Neuronal stem cell (in vitro differentiated cells): ENCODE data around the gene RPL22.

Experiments used
- DNase-seq: peaks from one replicate; pipeline ENCODE4 v3.0.0-alpha.2; 2013; ENCODE audit warnings: low spot score
- H2AFZ ChIP-seq: one replicate; pipeline ENCODE4 v1.6.1; 2013; ENCODE audit warnings: mild to moderate bottlenecking, low read length, inconsistent platforms
- H2AK5ac ChIP-seq: 2 replicates; pipeline ENCODE4 v1.6.1; 2013; ENCODE audit warnings: low read depth, mild to moderate bottlenecking, inconsistent platforms, low read length, moderate library complexity, mixed read lengths
- H2BK120ac ChIP-seq: 2 replicates; pipeline ENCODE4 v1.6.1; 2013; ENCODE audit warnings: low read depth, mild to moderate bottlenecking, inconsistent platforms, low read length, moderate library complexity, mixed read lengths
- H2BK12ac ChIP-seq: one replicate; pipeline ENCODE4 v1.6.1; 2013; ENCODE audit warnings: low read length, inconsistent platforms
- H2BK15ac ChIP-seq: 2 replicates; pipeline ENCODE4 v1.6.1; 2013; ENCODE audit warnings: mild to moderate bottlenecking, low read length, inconsistent platforms, mixed read lengths
- H2BK5ac ChIP-seq: one replicate; pipeline ENCODE4 v1.6.1; 2013; ENCODE audit warnings: inconsistent platforms, mild to moderate bottlenecking, low read length, moderate library complexity
- H3K14ac ChIP-seq: one replicate; pipeline ENCODE4 v1.6.1; 2013; ENCODE audit warnings: low read length, inconsistent platforms
- H3K18ac ChIP-seq: 2 replicates; pipeline ENCODE4 v1.6.1; 2013; ENCODE audit warnings: low read length, inconsistent platforms
- H3K23ac ChIP-seq: 2 replicates; pipeline ENCODE4 v1.6.1; 2013; ENCODE audit warnings: low read depth, mild to moderate bottlenecking, mixed read lengths, low read length, inconsistent platforms; ENCODE audit not compliant: poor library complexity
- H3K27ac ChIP-seq: replicated peaks from 3 replicates; pipeline ENCODE4 v1.5.1; 2013; ENCODE audit warnings: low read length, inconsistent platforms
- H3K27me3 ChIP-seq, 3 experiments: 2 replicates each; pipeline ENCODE4 v1.6.1; 2013; ENCODE audit warnings: low read length in 3 of 3, mild to moderate bottlenecking in 2 of 3, inconsistent platforms in 1 of 3, low read depth in 1 of 3, mixed read lengths in 1 of 3, moderate library complexity in 1 of 3; ENCODE audit not compliant: control insufficient read depth in 3 of 3, insufficient read depth in 3 of 3
- H3K36me3 ChIP-seq, 2 donors: replicated peaks in 1 of 2; 2 replicates each; pipeline ENCODE4 v1.6.1; 2013; ENCODE audit warnings: low read length in 2 of 2; ENCODE audit not compliant: control insufficient read depth in 2 of 2, insufficient read depth in 2 of 2
- H3K4ac ChIP-seq: 2 replicates; pipeline ENCODE4 v1.6.1; 2013; ENCODE audit warnings: inconsistent platforms, mild to moderate bottlenecking, low read length, moderate library complexity
- H3K4me1 ChIP-seq, 2 donors: 1 replicate in 1 of 2; 2 replicates in 1 of 2; pipeline ENCODE4 v1.6.1; 2013; ENCODE audit warnings: low read length in 2 of 2, low read depth in 1 of 2; ENCODE audit not compliant: control insufficient read depth in 2 of 2, insufficient read depth in 1 of 2
- H3K4me2 ChIP-seq: one replicate; pipeline ENCODE4 v1.6.1; 2013; ENCODE audit warnings: mild to moderate bottlenecking, low read length, inconsistent platforms; ENCODE audit not compliant: insufficient read depth, poor library complexity, severe bottlenecking
- H3K4me3 ChIP-seq, 2 donors: 2 replicates each; pipeline ENCODE4 v1.5.1; 2013; ENCODE audit warnings: low read length in 2 of 2, mild to moderate bottlenecking in 2 of 2, inconsistent platforms in 1 of 2, moderate library complexity in 1 of 2
- H3K79me1 ChIP-seq: one replicate; pipeline ENCODE4 v1.6.1; 2013; ENCODE audit warnings: low read depth, mild to moderate bottlenecking, inconsistent platforms, low read length, moderate library complexity
- H3K9ac ChIP-seq: one replicate; pipeline ENCODE4 v1.6.1; 2013; ENCODE audit warnings: mild to moderate bottlenecking, low read depth, low read length, inconsistent platforms; ENCODE audit not compliant: poor library complexity
- H3K9me3 ChIP-seq, 2 donors: replicated peaks in 1 of 2; 2 replicates each; pipeline versions ENCODE3 to v1.6.1; 2013; ENCODE audit warnings: low read length in 2 of 2, mild to moderate bottlenecking in 2 of 2, inconsistent platforms in 1 of 2, low read depth in 1 of 2, mixed read lengths in 1 of 2, moderate library complexity in 1 of 2; ENCODE audit not compliant: control insufficient read depth in 2 of 2, insufficient read depth in 1 of 2
- H4K8ac ChIP-seq: one replicate; pipeline ENCODE4 v1.6.1; 2013; ENCODE audit warnings: low read depth, mild to moderate bottlenecking, inconsistent platforms, low read length, moderate library complexity
- H4K91ac ChIP-seq: one replicate; pipeline ENCODE4 v1.6.1; 2013; ENCODE audit warnings: low read length, low read depth, mild to moderate bottlenecking, inconsistent platforms; ENCODE audit not compliant: poor library complexity
- WGBS, 2 donors: extraction: QIAGEN DNeasy Blood & Tissue Kit; methylation state at CpG; one replicate each; pipeline ENCODE4 v1.1.7; 2013; ENCODE audit warnings: missing lambda C conversion rate in 2 of 2, mixed read lengths in 1 of 2; ENCODE audit not compliant: insufficient read length in 2 of 2, insufficient replicate concordance in 1 of 2; ENCODE audit errors: extremely low coverage in 2 of 2; 5-methylcytosine and 5-hydroxymethylcytosine counted together

The RPL22 gene

DNA sequence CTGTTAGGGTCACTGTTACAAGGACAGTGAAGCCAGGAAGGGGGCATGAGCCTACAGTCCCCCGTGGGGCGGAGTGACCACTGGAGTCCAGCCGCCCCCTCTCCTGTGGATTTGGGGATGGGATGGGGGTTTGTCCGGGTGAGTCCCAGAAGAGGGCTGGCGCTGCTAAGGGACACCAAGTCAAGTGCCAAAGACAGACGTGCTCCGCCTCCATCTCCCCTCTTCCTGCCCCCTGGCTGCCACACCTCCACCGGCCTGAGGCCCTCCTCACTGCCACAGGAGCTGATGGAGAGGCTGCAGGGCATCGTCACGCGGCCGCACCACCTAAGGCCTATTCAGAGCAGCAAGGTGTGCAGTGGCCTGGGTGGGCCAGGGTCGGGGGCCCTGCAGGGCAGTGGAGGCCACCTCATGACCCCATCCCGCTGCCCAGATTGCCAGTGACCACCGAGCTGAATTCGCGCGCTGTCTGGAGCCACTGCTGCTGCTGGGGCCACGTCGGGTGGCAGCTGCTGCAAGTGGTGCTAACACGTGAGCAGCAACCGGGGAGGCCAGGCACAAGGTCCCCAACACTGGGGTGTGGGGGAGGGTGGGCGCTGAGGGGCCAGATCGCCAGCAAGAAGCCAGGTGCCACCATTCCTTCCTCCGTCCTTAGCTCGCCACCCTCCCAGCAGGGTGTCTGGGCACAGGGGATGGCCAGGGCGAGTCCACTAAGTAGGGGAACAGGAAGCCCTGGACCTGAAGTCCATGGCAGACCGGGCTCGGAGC is 11.4 kb upstream of the RPL22 start:
- H3K9ac ChIP-seq, result peak overlapping the region; percentile 77
- H3K27me3 ChIP-seq, result peaks cover 19 to 37% (median 27%) of the 10 kb centered on the region in 3 experiments
- H3K14ac ChIP-seq, result peak overlapping the region; percentile 56
- peaks cover 8 to 12% of the 10 kb centered on the region in 2 donors for H3K4me1 ChIP-seq
- H2BK5ac ChIP-seq, result peak overlapping the region; percentile 29
- H3K9me3 ChIP-seq, result peaks cover 0 to 2% of the 10 kb centered on the region in 2 donors
- no peak overlapping the region for H3K4ac ChIP-seq
- peak overlapping the region; percentile 65 for H3K23ac ChIP-seq
- no peak overlapping the region for H3K27ac ChIP-seq
- no peak overlapping the region for H3K4me2 ChIP-seq
- no peak overlapping the region for H3K4me3 ChIP-seq
- no peak for DNase-seq
- no peak overlapping the region for H2AFZ ChIP-seq
- peak overlapping the region; percentile 89 for H2BK15ac ChIP-seq
- H2BK120ac ChIP-seq, result no peak overlapping the region
- H2BK12ac ChIP-seq, result peak overlapping the region; percentile 30
- H3K36me3 ChIP-seq, result no peaks in the 10 kb centered on the region
- H4K8ac ChIP-seq, result no peak overlapping the region
- peak overlapping the region; percentile 19 for H3K18ac ChIP-seq
- no peak overlapping the region for H4K91ac ChIP-seq
- H2AK5ac ChIP-seq, result peak overlapping the region; percentile 92
- H3K79me1 ChIP-seq, result peaks cover 1% of the 10 kb centered on the region
- WGBS, 2 donors, result no CpG with 5 or more reads among the region's 29 CpGs

DNA sequence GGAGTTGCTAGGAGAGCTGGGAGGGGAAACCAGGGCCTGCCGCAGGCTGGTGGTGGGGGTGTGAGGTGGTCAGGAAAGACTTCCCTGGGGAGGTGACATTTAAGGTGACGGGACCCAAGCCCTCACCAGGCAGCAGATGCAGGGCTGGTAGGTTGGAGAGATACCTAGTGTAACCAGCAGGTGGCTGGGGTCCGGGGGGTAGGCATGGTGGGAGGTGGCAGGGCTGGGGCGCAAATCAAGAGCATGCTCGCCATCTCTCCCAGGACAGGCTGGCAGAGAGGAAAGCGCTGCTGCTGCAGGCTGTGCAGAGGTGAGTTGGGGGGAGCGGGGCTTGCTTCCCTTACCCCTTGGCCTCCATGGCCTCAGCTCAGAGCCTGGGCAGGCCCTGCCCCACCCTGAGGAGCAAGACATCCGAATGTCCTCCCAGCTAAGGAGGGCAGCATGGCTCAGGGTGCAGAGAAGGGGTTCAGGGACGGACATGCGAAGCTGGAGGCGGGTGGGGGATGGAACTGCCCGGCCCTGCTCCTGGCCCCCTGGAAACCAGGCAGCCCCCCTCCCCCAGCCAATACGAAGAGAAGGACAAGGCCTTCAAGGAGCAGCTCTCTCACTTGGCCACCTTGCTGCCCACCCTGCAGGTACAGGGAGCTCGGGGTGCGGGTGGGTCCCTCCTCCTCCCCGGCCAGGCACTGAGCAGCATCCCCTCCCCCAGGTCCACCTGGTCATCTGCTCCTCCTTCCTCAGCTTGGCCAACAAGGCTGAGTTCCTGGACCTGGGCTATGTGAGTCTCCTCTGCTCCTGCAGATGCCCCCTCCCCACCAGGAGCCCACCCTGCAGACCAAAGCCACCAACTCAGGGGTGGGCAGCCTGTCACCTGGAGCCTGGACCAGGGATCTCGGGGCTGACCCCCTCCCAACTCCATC is 10.5 kb upstream of the RPL22 start:
- Histone ChIP-seq H3K14ac (no peak overlapping the region), H3K4ac (peak overlapping the region; percentile 38), H3K27ac (no peak overlapping the region), H3K4me2 (peak overlapping the region; percentile 89), H4K91ac (no peak overlapping the region), H3K9ac (peak overlapping the region; percentile 30), H3K18ac (peak overlapping the region; percentile 93), H2BK5ac (peak overlapping the region; percentile 29), H4K8ac (peak overlapping the region; percentile 86), H3K4me1 (peaks cover 11 to 14% of the 10 kb centered on the region in 2 donors), H3K23ac (peak overlapping the region; percentile 98), H3K4me3 (peak overlapping the region; percentile 43 to 74), H2BK15ac (peak overlapping the region; percentile 99), H3K9me3 (peaks cover 0 to 2% of the 10 kb centered on the region in 2 donors), H3K79me1 (peaks cover 1% of the 10 kb centered on the region), H2AK5ac (peak overlapping the region; percentile 90), H2BK12ac (peak overlapping the region; percentile 4), H3K27me3 (peaks cover 21 to 42% (median 31%) of the 10 kb centered on the region in 3 experiments), H2BK120ac (no peak overlapping the region), H3K36me3 (no peaks in the 10 kb centered on the region), H2AFZ (peak overlapping the region; percentile 98)
- DNase-seq, result no peak
- WGBS, 2 donors, result no CpG with 5 or more reads among the region's 17 CpGs

DNA sequence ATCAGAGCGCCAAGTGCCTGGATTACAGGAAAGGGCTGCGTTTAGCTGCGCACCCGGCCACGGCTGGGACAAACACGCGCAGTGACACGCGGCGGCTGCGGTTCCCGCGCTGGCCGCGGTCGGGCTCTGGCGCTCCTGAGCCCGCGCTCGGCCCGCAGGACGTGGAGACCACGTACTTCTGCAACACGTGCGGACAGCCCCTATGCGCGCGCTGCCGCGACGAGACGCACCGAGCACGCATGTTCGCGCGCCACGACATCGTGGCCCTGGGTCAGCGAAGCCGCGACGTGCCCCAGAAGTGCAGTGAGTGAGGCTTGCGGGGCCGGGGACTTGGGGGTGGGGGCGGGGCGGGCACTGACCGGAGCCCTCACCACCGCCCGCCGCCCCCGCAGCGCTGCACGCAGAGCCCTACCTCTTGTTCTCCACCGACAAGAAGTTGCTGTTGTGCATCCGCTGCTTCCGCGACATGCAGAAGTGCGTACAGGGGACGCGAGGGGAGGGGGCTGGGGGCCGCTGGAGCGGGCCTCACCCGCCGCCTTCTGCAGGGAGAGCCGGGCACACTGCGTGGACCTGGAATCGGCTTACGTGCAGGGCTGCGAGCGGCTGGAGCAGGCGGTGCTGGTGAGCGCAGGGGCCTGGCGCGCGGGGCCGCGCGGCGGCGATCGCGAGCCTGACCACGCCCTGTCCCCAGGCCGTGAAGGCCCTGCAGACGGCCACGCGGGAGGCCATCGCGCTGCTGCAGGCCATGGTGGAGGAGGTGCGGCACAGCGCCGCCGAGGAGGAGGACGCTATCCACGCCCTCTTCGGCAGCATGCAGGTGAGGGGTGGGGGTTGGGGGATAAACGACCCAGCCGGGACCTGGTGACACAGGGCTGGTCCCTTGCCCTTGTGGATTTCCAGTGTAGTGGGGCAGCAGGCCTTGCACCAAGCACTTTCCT is 9.6 kb upstream of the RPL22 start:
- H4K8ac ChIP-seq, result peak overlapping the region; percentile 86
- H3K36me3 ChIP-seq, result no peaks in the 10 kb centered on the region
- H2AFZ ChIP-seq, result peak overlapping the region; percentile 98
- H3K4me3 ChIP-seq, result peak overlapping the region; percentile 43 to 77
- no CpG with 5 or more reads among the region's 99 CpGs for WGBS, 2 donors
- peak overlapping the region; percentile 95 for H3K18ac ChIP-seq
- peak overlapping the region; percentile 89 for H3K14ac ChIP-seq
- H2BK12ac ChIP-seq, result peak overlapping the region; percentile 90
- H3K9ac ChIP-seq, result peak overlapping the region; percentile 86
- no peak overlapping the region for H4K91ac ChIP-seq
- H3K9me3 ChIP-seq, result peaks cover 0 to 2% of the 10 kb centered on the region in 2 donors
- H3K4me1 ChIP-seq, result peaks cover 12 to 16% of the 10 kb centered on the region in 2 donors
- peak overlapping the region; percentile 89 for H3K4me2 ChIP-seq
- H3K27me3 ChIP-seq, result peaks cover 21 to 42% (median 31%) of the 10 kb centered on the region in 3 experiments
- H3K23ac ChIP-seq, result peak overlapping the region; percentile 98
- H3K4ac ChIP-seq, result no peak overlapping the region
- peaks cover 1% of the 10 kb centered on the region for H3K79me1 ChIP-seq
- H2AK5ac ChIP-seq, result peak overlapping the region; percentile 90
- peak overlapping the region; percentile 99 for H2BK15ac ChIP-seq
- peak overlapping the region; percentile 29 for H2BK5ac ChIP-seq
- DNase-seq, result peak; percentile 37
- no peak overlapping the region for H2BK120ac ChIP-seq
- H3K27ac ChIP-seq, result no peak overlapping the region
